ENCODE data around the gene TMEM81.

- no peak for TF ChIP-seq SMC3 (IDR thresholded peaks at IDR 0.05; ENCODE audit: borderline replicate concordance, low read length)
- no peak for TF ChIP-seq SMARCA5 (IDR thresholded peaks at IDR 0.05)
- TF ChIP-seq, protein P1, sequence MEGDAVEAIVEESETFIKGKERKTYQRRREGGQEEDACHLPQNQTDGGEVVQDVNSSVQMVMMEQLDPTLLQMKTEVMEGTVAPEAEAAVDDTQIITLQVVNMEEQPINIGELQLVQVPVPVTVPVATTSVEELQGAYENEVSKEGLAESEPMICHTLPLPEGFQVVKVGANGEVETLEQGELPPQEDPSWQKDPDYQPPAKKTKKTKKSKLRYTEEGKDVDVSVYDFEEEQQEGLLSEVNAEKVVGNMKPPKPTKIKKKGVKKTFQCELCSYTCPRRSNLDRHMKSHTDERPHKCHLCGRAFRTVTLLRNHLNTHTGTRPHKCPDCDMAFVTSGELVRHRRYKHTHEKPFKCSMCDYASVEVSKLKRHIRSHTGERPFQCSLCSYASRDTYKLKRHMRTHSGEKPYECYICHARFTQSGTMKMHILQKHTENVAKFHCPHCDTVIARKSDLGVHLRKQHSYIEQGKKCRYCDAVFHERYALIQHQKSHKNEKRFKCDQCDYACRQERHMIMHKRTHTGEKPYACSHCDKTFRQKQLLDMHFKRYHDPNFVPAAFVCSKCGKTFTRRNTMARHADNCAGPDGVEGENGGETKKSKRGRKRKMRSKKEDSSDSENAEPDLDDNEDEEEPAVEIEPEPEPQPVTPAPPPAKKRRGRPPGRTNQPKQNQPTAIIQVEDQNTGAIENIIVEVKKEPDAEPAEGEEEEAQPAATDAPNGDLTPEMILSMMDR (IDR thresholded peaks at IDR 0.05 in 2 of 3, conservative IDR thresholded peaks at IDR 0.05 in 1 of 3; ENCODE audit: control insufficient read depth in 2 of 3, extremely low read depth in 1 of 3, insufficient read depth in 1 of 3, low read depth in 3 of 3, low read length in 3 of 3): no peak
- no peak for TF ChIP-seq RAD21 (IDR thresholded peaks at IDR 0.05; ENCODE audit: insufficient read depth, low read depth, low read length)
- no peak for TF ChIP-seq MYC (IDR thresholded peaks at IDR 0.05; ENCODE audit: insufficient read depth, insufficient read length, insufficient replicate concordance, low read length, severe bottlenecking)
- TF ChIP-seq ZZZ3 (IDR thresholded peaks at IDR 0.05; ENCODE audit: control insufficient read depth, insufficient read length, low read depth): no peak
- TF ChIP-seq SREBF1 (IDR thresholded peaks at IDR 0.05; ENCODE audit: low read length): no peak
- TF ChIP-seq, protein P2, sequence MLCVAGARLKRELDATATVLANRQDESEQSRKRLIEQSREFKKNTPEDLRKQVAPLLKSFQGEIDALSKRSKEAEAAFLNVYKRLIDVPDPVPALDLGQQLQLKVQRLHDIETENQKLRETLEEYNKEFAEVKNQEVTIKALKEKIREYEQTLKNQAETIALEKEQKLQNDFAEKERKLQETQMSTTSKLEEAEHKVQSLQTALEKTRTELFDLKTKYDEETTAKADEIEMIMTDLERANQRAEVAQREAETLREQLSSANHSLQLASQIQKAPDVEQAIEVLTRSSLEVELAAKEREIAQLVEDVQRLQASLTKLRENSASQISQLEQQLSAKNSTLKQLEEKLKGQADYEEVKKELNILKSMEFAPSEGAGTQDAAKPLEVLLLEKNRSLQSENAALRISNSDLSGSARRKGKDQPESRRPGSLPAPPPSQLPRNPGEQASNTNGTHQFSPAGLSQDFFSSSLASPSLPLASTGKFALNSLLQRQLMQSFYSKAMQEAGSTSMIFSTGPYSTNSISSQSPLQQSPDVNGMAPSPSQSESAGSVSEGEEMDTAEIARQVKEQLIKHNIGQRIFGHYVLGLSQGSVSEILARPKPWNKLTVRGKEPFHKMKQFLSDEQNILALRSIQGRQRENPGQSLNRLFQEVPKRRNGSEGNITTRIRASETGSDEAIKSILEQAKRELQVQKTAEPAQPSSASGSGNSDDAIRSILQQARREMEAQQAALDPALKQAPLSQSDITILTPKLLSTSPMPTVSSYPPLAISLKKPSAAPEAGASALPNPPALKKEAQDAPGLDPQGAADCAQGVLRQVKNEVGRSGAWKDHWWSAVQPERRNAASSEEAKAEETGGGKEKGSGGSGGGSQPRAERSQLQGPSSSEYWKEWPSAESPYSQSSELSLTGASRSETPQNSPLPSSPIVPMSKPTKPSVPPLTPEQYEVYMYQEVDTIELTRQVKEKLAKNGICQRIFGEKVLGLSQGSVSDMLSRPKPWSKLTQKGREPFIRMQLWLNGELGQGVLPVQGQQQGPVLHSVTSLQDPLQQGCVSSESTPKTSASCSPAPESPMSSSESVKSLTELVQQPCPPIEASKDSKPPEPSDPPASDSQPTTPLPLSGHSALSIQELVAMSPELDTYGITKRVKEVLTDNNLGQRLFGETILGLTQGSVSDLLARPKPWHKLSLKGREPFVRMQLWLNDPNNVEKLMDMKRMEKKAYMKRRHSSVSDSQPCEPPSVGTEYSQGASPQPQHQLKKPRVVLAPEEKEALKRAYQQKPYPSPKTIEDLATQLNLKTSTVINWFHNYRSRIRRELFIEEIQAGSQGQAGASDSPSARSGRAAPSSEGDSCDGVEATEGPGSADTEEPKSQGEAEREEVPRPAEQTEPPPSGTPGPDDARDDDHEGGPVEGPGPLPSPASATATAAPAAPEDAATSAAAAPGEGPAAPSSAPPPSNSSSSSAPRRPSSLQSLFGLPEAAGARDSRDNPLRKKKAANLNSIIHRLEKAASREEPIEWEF (IDR thresholded peaks at IDR 0.05; ENCODE audit: insufficient replicate concordance, low read depth, low read length): no peak
- no peak for TF ChIP-seq EP300 (IDR thresholded peaks at IDR 0.05; ENCODE audit: borderline replicate concordance in 1 of 2, control insufficient read depth in 1 of 2, low read depth in 2 of 2, low read length in 2 of 2)
- TF ChIP-seq ASH2L (IDR thresholded peaks at IDR 0.05; ENCODE audit: borderline replicate concordance, low read depth): no peak
- TF ChIP-seq, protein P3, sequence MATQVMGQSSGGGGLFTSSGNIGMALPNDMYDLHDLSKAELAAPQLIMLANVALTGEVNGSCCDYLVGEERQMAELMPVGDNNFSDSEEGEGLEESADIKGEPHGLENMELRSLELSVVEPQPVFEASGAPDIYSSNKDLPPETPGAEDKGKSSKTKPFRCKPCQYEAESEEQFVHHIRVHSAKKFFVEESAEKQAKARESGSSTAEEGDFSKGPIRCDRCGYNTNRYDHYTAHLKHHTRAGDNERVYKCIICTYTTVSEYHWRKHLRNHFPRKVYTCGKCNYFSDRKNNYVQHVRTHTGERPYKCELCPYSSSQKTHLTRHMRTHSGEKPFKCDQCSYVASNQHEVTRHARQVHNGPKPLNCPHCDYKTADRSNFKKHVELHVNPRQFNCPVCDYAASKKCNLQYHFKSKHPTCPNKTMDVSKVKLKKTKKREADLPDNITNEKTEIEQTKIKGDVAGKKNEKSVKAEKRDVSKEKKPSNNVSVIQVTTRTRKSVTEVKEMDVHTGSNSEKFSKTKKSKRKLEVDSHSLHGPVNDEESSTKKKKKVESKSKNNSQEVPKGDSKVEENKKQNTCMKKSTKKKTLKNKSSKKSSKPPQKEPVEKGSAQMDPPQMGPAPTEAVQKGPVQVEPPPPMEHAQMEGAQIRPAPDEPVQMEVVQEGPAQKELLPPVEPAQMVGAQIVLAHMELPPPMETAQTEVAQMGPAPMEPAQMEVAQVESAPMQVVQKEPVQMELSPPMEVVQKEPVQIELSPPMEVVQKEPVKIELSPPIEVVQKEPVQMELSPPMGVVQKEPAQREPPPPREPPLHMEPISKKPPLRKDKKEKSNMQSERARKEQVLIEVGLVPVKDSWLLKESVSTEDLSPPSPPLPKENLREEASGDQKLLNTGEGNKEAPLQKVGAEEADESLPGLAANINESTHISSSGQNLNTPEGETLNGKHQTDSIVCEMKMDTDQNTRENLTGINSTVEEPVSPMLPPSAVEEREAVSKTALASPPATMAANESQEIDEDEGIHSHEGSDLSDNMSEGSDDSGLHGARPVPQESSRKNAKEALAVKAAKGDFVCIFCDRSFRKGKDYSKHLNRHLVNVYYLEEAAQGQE (IDR thresholded peaks at IDR 0.05; ENCODE audit: low read depth, low read length): no peak
- TF ChIP-seq PAX5 (IDR thresholded peaks at IDR 0.05; ENCODE audit: borderline replicate concordance, low read depth, low read length): no peak
- no peak for TF ChIP-seq ZNF384 (IDR thresholded peaks at IDR 0.05; ENCODE audit: borderline replicate concordance, low read depth, low read length)
Measured at GRCh38 chr1:205056188-205056611, 28.1 kb downstream of the TMEM81 start.

Measured in GM12878 (cell line).